Measurements from ENCODE around the gene DAP. TPM values are rescaled to one million over a fixed set of nuclear protein-coding genes. Genes with fewer than 3 reads are reported as not detected.

Gene DAP
- total and polyA plus RNA-seq, 2 experiments from 2014 or later: 52.9 to 255 TPM

DNA sequence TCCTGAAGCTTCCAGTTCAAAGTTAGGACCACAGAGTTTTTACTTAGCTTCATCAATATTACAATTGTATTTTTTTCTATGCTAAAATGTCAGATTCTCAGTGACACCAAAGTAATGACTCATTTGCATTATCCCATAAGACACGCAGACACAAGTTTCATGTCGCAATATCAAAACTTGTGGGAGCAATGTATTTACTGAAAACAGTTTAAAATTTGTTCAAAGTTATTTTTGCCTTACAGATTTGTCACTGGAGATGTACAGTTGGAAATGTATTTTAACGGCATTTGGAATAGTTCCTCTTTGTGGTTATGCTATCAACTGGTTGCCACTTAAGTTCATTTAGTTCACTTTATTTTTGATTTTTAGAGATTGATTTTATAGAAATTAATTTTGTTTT is 36.2 kb upstream of the DAP start:
- no peaks in the 10 kb centered on the region for H3F3A ChIP-seq (ENCODE audit: insufficient read depth)
- in situ Hi-C loops (cut with MboI): no loop called here
- no peak overlapping the region for H3K4me3 ChIP-seq
- peaks cover 12% of the 10 kb centered on the region; the same call in 1 of the 2 replicates for H3K27me3 ChIP-seq (replicated peaks; ENCODE audit: insufficient read depth)
- no peaks in the 10 kb centered on the region for H4K20me1 ChIP-seq (ENCODE audit: insufficient read depth)
- H2AFZ ChIP-seq: no peak overlapping the region
- H3K27ac ChIP-seq: no peak overlapping the region
- no peak overlapping the region for H3K4me2 ChIP-seq (ENCODE audit: unreplicated experiment)
- no peaks in the 10 kb centered on the region for H3K4me1 ChIP-seq (ENCODE audit: insufficient read depth)
- no peaks in the 10 kb centered on the region for H3K9me2 ChIP-seq (ENCODE audit: insufficient read depth)
- no peaks in the 10 kb centered on the region for H3K79me2 ChIP-seq (ENCODE audit: insufficient read depth)
- H3K36me3 ChIP-seq (ENCODE audit: low read depth): no peaks in the 10 kb centered on the region
- peak; percentile 63 for DNase-seq
- no peak for TF ChIP-seq EZH2phosphoT487 (IDR thresholded peaks at IDR 0.05; ENCODE audit: insufficient read depth, low read depth)
- no peak for TF ChIP-seq EZH2 (IDR thresholded peaks at IDR 0.05; ENCODE audit: insufficient read depth, poor library complexity, severe bottlenecking)
- H3K9ac ChIP-seq: no peak overlapping the region
- WGBS, 2 experiments (ENCODE audit: low coverage in 1 of 2, low lambda C conversion rate in 2 of 2, missing lambda C conversion rate in 2 of 2): 47 to 63% methylated on average over 3 of the region's 3 CpGs
- H3K9me3 ChIP-seq (ENCODE audit: low read depth): no peaks in the 10 kb centered on the region

DNA sequence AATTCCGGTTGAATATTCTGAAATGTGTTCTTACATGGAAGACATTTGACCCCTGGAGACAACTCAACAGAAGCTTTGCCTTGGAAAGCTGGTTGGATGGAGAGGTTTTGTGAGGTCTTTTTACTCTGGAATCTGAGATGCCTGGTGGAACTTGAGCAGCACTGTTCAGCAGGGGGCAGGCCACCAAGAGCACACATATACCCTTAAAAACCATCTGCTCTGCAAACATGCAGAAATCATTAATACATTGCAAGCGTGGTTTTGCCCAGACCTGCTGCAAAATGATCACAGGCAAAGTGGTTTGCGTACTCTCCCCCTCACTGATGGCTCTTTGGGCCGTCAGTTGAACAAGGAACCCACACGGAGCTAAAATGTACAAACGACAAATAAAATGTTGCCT is 32.8 kb upstream of the DAP start:
- no peaks in the 10 kb centered on the region for H3K9me2 ChIP-seq (ENCODE audit: insufficient read depth)
- no peak overlapping the region for H2AFZ ChIP-seq
- 40 to 49% methylated on average over 6 of the region's 6 CpGs for WGBS, 2 experiments (ENCODE audit: low coverage in 1 of 2, low lambda C conversion rate in 2 of 2, missing lambda C conversion rate in 2 of 2)
- in situ Hi-C loops (cut with MboI): no loop called here
- H3K27ac ChIP-seq: no peak overlapping the region
- peaks cover 12% of the 10 kb centered on the region for H3K4me1 ChIP-seq (ENCODE audit: insufficient read depth)
- no peak overlapping the region for H3K4me2 ChIP-seq (ENCODE audit: unreplicated experiment)
- no peaks in the 10 kb centered on the region for H3K36me3 ChIP-seq (ENCODE audit: low read depth)
- no peaks in the 10 kb centered on the region for H3K27me3 ChIP-seq (replicated peaks; ENCODE audit: insufficient read depth)
- no peaks in the 10 kb centered on the region for H3K79me2 ChIP-seq (ENCODE audit: insufficient read depth)
- H4K20me1 ChIP-seq (ENCODE audit: insufficient read depth): no peaks in the 10 kb centered on the region
- H3K4me3 ChIP-seq: no peak overlapping the region
- no peak for TF ChIP-seq EZH2phosphoT487 (IDR thresholded peaks at IDR 0.05; ENCODE audit: insufficient read depth, low read depth)
- no peak for TF ChIP-seq EZH2 (IDR thresholded peaks at IDR 0.05; ENCODE audit: insufficient read depth, poor library complexity, severe bottlenecking)
- no peaks in the 10 kb centered on the region for H3K9me3 ChIP-seq (ENCODE audit: low read depth)
- no peak for DNase-seq
- peaks cover 11% of the 10 kb centered on the region for H3F3A ChIP-seq (ENCODE audit: insufficient read depth)
- no peak overlapping the region for H3K9ac ChIP-seq

DNA sequence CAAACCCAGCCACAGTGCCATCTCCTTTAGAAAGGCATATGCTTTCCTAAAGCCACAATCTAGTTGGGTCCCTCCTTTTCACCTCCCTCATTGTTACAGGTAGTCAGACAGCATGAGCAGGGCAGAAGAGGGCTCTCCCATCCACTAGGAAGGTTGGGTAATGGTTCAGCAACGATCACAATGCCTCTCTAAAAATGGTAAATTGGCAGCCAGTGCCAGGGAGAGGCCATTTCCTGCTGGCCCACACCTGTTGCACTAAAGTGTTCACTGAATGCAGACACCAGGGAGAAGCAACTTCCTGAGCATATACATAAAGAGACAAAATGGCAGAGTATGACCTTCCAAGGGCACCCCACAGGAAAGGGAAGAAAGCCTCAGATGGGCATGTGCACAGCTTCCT is 31.3 kb upstream of the DAP start:
- peaks cover 16% of the 10 kb centered on the region for H3F3A ChIP-seq (ENCODE audit: insufficient read depth)
- no peaks in the 10 kb centered on the region for H3K9me2 ChIP-seq (ENCODE audit: insufficient read depth)
- no peak overlapping the region for H3K4me2 ChIP-seq (ENCODE audit: unreplicated experiment)
- no peaks in the 10 kb centered on the region for H3K27me3 ChIP-seq (replicated peaks; ENCODE audit: insufficient read depth)
- no peak overlapping the region for H3K4me3 ChIP-seq
- no peak overlapping the region for H3K27ac ChIP-seq
- DNase-seq: no peak
- TF ChIP-seq EZH2 (IDR thresholded peaks at IDR 0.05; ENCODE audit: insufficient read depth, poor library complexity, severe bottlenecking) (no peak), EZH2phosphoT487 (IDR thresholded peaks at IDR 0.05; ENCODE audit: insufficient read depth, low read depth) (no peak)
- 26 to 41% methylated on average over 1 of the region's 1 CpG for WGBS, 2 experiments (ENCODE audit: low coverage in 1 of 2, low lambda C conversion rate in 2 of 2, missing lambda C conversion rate in 2 of 2)
- no peaks in the 10 kb centered on the region for H3K79me2 ChIP-seq (ENCODE audit: insufficient read depth)
- no peaks in the 10 kb centered on the region for H4K20me1 ChIP-seq (ENCODE audit: insufficient read depth)
- no peaks in the 10 kb centered on the region for H3K36me3 ChIP-seq (ENCODE audit: low read depth)
- H3K4me1 ChIP-seq (ENCODE audit: insufficient read depth): peaks cover 15% of the 10 kb centered on the region
- in situ Hi-C loops (cut with MboI): no loop called here
- H2AFZ ChIP-seq: no peak overlapping the region
- H3K9me3 ChIP-seq (ENCODE audit: low read depth): no peaks in the 10 kb centered on the region
- no peak overlapping the region for H3K9ac ChIP-seq

DNA sequence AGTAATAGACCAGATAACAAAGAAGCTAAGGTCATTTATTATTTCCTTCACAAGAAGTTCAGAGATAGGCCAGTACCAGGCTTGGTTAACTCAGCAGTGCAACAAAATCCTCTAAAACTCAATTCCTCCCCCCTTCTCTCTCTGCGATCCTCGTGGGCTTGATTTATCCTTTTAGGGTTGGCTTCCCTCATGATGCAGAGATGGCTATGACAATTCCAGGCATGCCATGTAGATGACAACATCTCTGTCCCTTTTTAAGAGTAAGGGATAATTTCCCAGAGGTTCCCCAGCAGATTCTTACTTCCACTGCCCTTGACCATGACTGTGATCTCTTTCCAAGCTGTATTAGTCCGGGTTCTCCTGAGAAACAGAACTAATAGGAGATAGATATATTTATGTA is 28.7 kb upstream of the DAP start:
- H3K4me2 ChIP-seq (ENCODE audit: unreplicated experiment): no peak overlapping the region
- no peaks in the 10 kb centered on the region for H3K9me3 ChIP-seq (ENCODE audit: low read depth)
- in situ Hi-C loops (cut with MboI): no loop called here
- no peaks in the 10 kb centered on the region for H4K20me1 ChIP-seq (ENCODE audit: insufficient read depth)
- WGBS, 2 experiments (ENCODE audit: low coverage in 1 of 2, low lambda C conversion rate in 2 of 2, missing lambda C conversion rate in 2 of 2): 66 to 79% methylated on average over 3 of the region's 3 CpGs
- H3K9me2 ChIP-seq (ENCODE audit: insufficient read depth): no peaks in the 10 kb centered on the region
- no peak for TF ChIP-seq EZH2 (IDR thresholded peaks at IDR 0.05; ENCODE audit: insufficient read depth, poor library complexity, severe bottlenecking)
- TF ChIP-seq EZH2phosphoT487 (IDR thresholded peaks at IDR 0.05; ENCODE audit: insufficient read depth, low read depth): no peak
- no peak overlapping the region for H3K4me3 ChIP-seq
- H3F3A ChIP-seq (ENCODE audit: insufficient read depth): peaks cover 16% of the 10 kb centered on the region
- H2AFZ ChIP-seq: no peak overlapping the region
- no peaks in the 10 kb centered on the region for H3K79me2 ChIP-seq (ENCODE audit: insufficient read depth)
- no peak overlapping the region for H3K27ac ChIP-seq
- DNase-seq: peak; percentile 12
- H3K4me1 ChIP-seq (ENCODE audit: insufficient read depth): peaks cover 15% of the 10 kb centered on the region
- H3K36me3 ChIP-seq (ENCODE audit: low read depth): no peaks in the 10 kb centered on the region
- H3K9ac ChIP-seq: no peak overlapping the region
- H3K27me3 ChIP-seq (replicated peaks; ENCODE audit: insufficient read depth): no peaks in the 10 kb centered on the region

DNA sequence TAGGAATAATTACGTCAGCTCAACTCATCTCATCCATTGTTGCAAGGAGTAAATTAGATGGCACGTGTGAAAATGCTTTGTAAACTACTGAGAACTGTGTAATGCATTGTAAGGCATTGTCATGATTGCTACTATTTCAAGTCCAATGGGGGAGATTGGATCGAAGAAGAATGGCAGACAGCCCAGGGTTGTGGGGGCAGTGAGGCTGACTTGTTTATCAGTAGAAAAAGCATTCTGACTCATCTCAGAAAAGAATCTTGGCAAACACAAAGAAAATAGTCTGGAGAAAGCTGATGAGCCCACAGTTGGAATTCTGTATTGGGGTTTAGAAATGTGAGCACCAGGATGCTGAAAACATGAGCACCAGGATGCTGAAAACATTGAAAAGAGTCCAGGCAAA is 28.0 kb upstream of the DAP start:
- DNase-seq: peak; percentile 78
- Histone ChIP-seq H3K79me2 (ENCODE audit: insufficient read depth) (no peaks in the 10 kb centered on the region), H3K9me3 (ENCODE audit: low read depth) (no peaks in the 10 kb centered on the region), H3K36me3 (ENCODE audit: low read depth) (no peaks in the 10 kb centered on the region), H3K4me3 (no peak overlapping the region), H3K27me3 (replicated peaks; ENCODE audit: insufficient read depth) (no peaks in the 10 kb centered on the region), H3K9ac (no peak overlapping the region), H3F3A (ENCODE audit: insufficient read depth) (peaks cover 16% of the 10 kb centered on the region), H3K9me2 (ENCODE audit: insufficient read depth) (no peaks in the 10 kb centered on the region), H2AFZ (no peak overlapping the region), H3K4me1 (ENCODE audit: insufficient read depth) (peaks cover 15% of the 10 kb centered on the region), H4K20me1 (ENCODE audit: insufficient read depth) (no peaks in the 10 kb centered on the region), H3K27ac (0 out of 2 replicates have a peak overlapping the region, but pooled peaks have one; percentile 9), H3K4me2 (ENCODE audit: unreplicated experiment) (peak overlapping the region; percentile 41)
- in situ Hi-C loops (cut with MboI): no loop called here
- no peak for TF ChIP-seq EZH2 (IDR thresholded peaks at IDR 0.05; ENCODE audit: insufficient read depth, poor library complexity, severe bottlenecking)
- no peak for TF ChIP-seq EZH2phosphoT487 (IDR thresholded peaks at IDR 0.05; ENCODE audit: insufficient read depth, low read depth)
- 38 to 39% methylated on average over 3 of the region's 3 CpGs for WGBS, 2 experiments (ENCODE audit: low coverage in 1 of 2, low lambda C conversion rate in 2 of 2, missing lambda C conversion rate in 2 of 2)

Data from GM23248 (cell line).